ENCODE results near the gene TECPR2. TPM values are rescaled to one million over a fixed set of nuclear protein-coding genes. Genes with fewer than 3 reads are reported as not detected.
A peak's percentile ranks its signal among the peaks of the same experiment; 100 is the strongest.

TECPR2 gene
- total RNA-seq = 10 to 100 TPM in 1 of 2 experiments, 1 to 10 TPM in 1; 9.8 to 10.2 TPM

GRCh38 chr14:102362545-102363181 is at the start of gene TECPR2, which contains the start of gene CINP:
Gene TECPR2 (plus strand): TSS chr14:102362941. CDS start chr14:102376722, 13,781 bp downstream.
Gene CINP (minus strand): TSS chr14:102362890. CDS start chr14:102362851, 39 bp downstream.
- Mint-ChIP-seq H3K9me3 (no peaks in the 10 kb centered on the region), H3K4me1 (peaks cover 31% of the 10 kb centered on the region), H3K27me3 (no peaks in the 10 kb centered on the region), H3K4me3 (peak within 1 kb of the TSS; percentile 91), H3K36me3 (peaks cover 2% of the 10 kb centered on the region), H3K27ac (peak within 1 kb of the TSS; percentile 86)
- ATAC-seq (ENCODE audit: low read depth) (peak; percentile 92), DNase-seq (peak; percentile 95)
- POLR2A ChIA-PET = interaction anchor here (0.7 to 1.9 kb wide), 11 partner anchors 10 to 223 kb away, joined by 3 to 13 read pairs (median 3); partner anchors contain the start of genes ANKRD9, WDR20 and ZNF839

GRCh38 chr14:102314242-102315011 is 48.3 kb upstream of the TECPR2 start:
- no peaks in the 10 kb centered on the region for H3K36me3 Mint-ChIP-seq

GRCh38 chr14:102315121-102315520 is 47.6 kb upstream of the TECPR2 start:
- H3K27me3 Mint-ChIP-seq = no peaks in the 10 kb centered on the region
- H3K36me3 Mint-ChIP-seq = no peaks in the 10 kb centered on the region
- peaks cover 22% of the 10 kb centered on the region for H3K4me1 Mint-ChIP-seq
- no peak overlapping the region for H3K27ac Mint-ChIP-seq
- peak overlapping the region; percentile 95 for H3K4me3 Mint-ChIP-seq
- POLR2A ChIA-PET = interaction anchor here (2.3 kb wide), 1 partner anchor 10 kb away, joined by 10 read pairs; the partner anchor contains the start of gene MOK
- ATAC-seq (ENCODE audit: low read depth) (no peak), DNase-seq (no peak)
- no peaks in the 10 kb centered on the region for H3K9me3 Mint-ChIP-seq

More at GRCh38 chr14:102314242-102315011, 48.3 kb upstream of the TECPR2 start:
- Mint-ChIP-seq H3K27me3 (no peaks in the 10 kb centered on the region), H3K4me3 (peak overlapping the region; percentile 95), H3K4me1 (peaks cover 22% of the 10 kb centered on the region), H3K9me3 (no peaks in the 10 kb centered on the region), H3K27ac (peak overlapping the region; percentile 46)
- ATAC-seq (ENCODE audit: low read depth) (peak; percentile 61), DNase-seq (peak; percentile 86)
- POLR2A ChIA-PET = interaction anchor here (0.6 to 2.3 kb wide), 2 partner anchors 9 to 42 kb away, joined by 5 to 10 read pairs; partner anchors contain the start of gene MOK

DNA sequence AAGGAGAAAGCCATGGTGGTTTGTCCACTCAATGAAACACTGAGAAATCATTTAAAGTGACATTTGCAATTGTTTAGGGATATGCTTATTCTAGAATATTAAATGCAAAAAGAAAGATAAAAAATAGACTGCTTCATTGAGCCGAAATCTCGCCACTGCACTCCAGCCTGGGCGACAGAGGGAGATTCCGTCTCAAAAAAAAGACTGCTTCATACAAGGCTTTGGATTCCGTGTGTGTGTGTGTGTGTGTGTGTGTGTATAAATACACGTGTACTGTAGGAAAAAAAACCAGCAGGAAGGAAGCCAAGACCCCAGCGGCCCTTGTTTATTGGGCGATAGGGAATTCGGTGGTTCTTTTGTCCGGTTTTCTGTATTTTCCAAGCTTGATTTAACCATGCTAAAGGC is 46.4 kb upstream of the TECPR2 start:
- POLR2A ChIA-PET = interaction anchor here (0.6 to 1.5 kb wide), 7 partner anchors 11 to 1672 kb away, joined by 3 to 5 read pairs (median 4); partner anchors contain the start of genes ANKRD9, CINP, MOK and TECPR2
- H3K36me3 Mint-ChIP-seq = no peaks in the 10 kb centered on the region
- H3K4me3 Mint-ChIP-seq = peak overlapping the region; percentile 95
- no peak for ATAC-seq (ENCODE audit: low read depth)
- H3K27ac Mint-ChIP-seq = peak overlapping the region; percentile 90
- H3K4me1 Mint-ChIP-seq = peaks cover 26% of the 10 kb centered on the region
- no peak for DNase-seq
- no peaks in the 10 kb centered on the region for H3K9me3 Mint-ChIP-seq
- H3K27me3 Mint-ChIP-seq = no peaks in the 10 kb centered on the region

DNA sequence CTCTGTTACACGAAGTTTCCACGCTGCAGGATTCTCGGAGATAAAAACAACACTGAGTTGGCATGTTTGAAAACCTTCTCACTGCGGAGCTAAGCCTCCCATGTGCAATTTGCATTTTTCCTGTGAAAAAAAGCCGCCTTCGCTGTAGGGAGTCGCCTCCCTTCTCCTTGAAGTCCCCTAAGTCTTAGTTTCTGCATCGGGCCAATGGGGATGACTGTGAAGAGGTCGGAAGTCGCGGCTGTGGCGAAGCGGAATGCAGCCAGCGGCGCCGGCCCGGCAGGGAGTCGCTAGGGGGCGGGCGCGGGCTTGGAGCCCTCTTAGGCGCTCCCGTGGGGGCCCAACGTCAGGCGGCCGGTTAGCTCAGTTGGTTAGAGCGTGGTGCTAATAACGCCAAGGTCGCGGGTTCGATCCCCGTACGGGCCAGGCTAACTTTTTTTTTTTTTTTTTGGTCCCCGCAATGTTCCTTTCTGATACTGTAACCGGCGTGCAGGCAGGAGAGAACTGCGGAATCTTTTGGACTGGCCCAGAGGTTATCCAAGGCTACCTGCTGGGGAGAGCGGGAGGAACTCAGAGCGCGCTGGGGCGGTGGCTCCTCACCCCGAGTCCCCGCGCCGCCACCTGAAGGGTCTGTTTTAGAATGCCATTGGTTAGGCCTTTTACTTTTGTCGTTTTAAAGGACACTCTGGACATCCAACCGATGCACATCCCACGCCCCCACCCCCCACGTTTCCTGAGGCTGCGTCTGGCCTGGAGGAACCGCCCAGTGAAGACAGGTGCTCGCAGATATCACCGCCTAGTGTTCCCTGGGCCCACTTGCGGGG is 45.8 kb upstream of the TECPR2 start:
- Mint-ChIP-seq H3K27ac (peak overlapping the region; percentile 90), H3K4me3 (peak overlapping the region; percentile 95), H3K27me3 (no peaks in the 10 kb centered on the region), H3K4me1 (peaks cover 31% of the 10 kb centered on the region), H3K36me3 (no peaks in the 10 kb centered on the region), H3K9me3 (no peaks in the 10 kb centered on the region)
- DNase-seq = peak; percentile 99
- peak; percentile 67 for ATAC-seq (ENCODE audit: low read depth)
- POLR2A ChIA-PET = interaction anchor here (0.5 to 1.5 kb wide), 9 partner anchors 12 to 1672 kb away, joined by 3 to 5 read pairs (median 4); partner anchors contain the start of genes ANKRD9, CINP, MOK and TECPR2

- POLR2A ChIA-PET = interaction anchor here (0.5 to 1.5 kb wide), 7 partner anchors 45 to 267 kb away, joined by 3 to 5 read pairs (median 3); partner anchors contain the start of genes ANKRD9, CINP and TECPR2
- H3K27ac Mint-ChIP-seq = peak overlapping the region; percentile 90
- ATAC-seq (ENCODE audit: low read depth) (no peak), DNase-seq (no peak)
- no peaks in the 10 kb centered on the region for H3K36me3 Mint-ChIP-seq
- peaks cover 31% of the 10 kb centered on the region for H3K4me1 Mint-ChIP-seq
- H3K9me3 Mint-ChIP-seq = no peaks in the 10 kb centered on the region
- H3K27me3 Mint-ChIP-seq = no peaks in the 10 kb centered on the region
- peak overlapping the region; percentile 95 for H3K4me3 Mint-ChIP-seq
These were observed 45.0 kb upstream of the TECPR2 start for GRCh38 chr14:102317564-102318248.

- Mint-ChIP-seq H3K4me3 (peak overlapping the region; percentile 95), H3K36me3 (no peaks in the 10 kb centered on the region), H3K27me3 (no peaks in the 10 kb centered on the region), H3K4me1 (peaks cover 37% of the 10 kb centered on the region), H3K27ac (peak overlapping the region; percentile 91), H3K9me3 (no peaks in the 10 kb centered on the region)
- DNase-seq = peak; percentile 40
- no peak for ATAC-seq (ENCODE audit: low read depth)
- POLR2A ChIA-PET = interaction anchor here (0.7 to 2.7 kb wide), 4 partner anchors 13 to 587 kb away, joined by 3 to 13 read pairs (median 4); partner anchors contain the start of genes CINP and TECPR2
These were observed 43.9 kb upstream of the TECPR2 start for GRCh38 chr14:102318781-102319276.

GRCh38 chr14:102319351-102320032 is 43.2 kb upstream of the TECPR2 start, which contains the start of gene ZNF839:
Gene ZNF839 (plus strand): TSS chr14:102319746. CDS start chr14:102319766, 20 bp downstream.
- Mint-ChIP-seq H3K4me1 (peaks cover 35% of the 10 kb centered on the region), H3K9me3 (no peaks in the 10 kb centered on the region), H3K4me3 (peak within 1 kb of the TSS; percentile 95), H3K36me3 (no peaks in the 10 kb centered on the region), H3K27ac (peak within 1 kb of the TSS; percentile 91), H3K27me3 (no peaks in the 10 kb centered on the region)
- peak; percentile 98 for DNase-seq
- ATAC-seq (ENCODE audit: low read depth) = peak; percentile 71
- POLR2A ChIA-PET = interaction anchor here (0.6 to 2.7 kb wide), 7 partner anchors 43 to 588 kb away, joined by 3 to 13 read pairs (median 4); partner anchors contain the start of genes CINP and TECPR2

GRCh38 chr14:102320033-102320660 is 42.6 kb upstream of the TECPR2 start:
- ATAC-seq (ENCODE audit: low read depth) (peak; percentile 31), DNase-seq (no peak)
- Mint-ChIP-seq H3K27ac (peak overlapping the region; percentile 89), H3K4me3 (peak overlapping the region; percentile 92), H3K9me3 (no peaks in the 10 kb centered on the region), H3K27me3 (no peaks in the 10 kb centered on the region), H3K36me3 (no peaks in the 10 kb centered on the region), H3K4me1 (peaks cover 29% of the 10 kb centered on the region)
- POLR2A ChIA-PET = interaction anchor here (0.6 to 2.7 kb wide), 9 partner anchors 11 to 589 kb away, joined by 3 to 13 read pairs (median 4); partner anchors contain the start of genes CINP, MOK and TECPR2

GRCh38 chr14:102320671-102321455 is 41.9 kb upstream of the TECPR2 start:
- peak overlapping the region; percentile 92 for H3K4me3 Mint-ChIP-seq
- H3K4me1 Mint-ChIP-seq = peaks cover 29% of the 10 kb centered on the region
- no peaks in the 10 kb centered on the region for H3K9me3 Mint-ChIP-seq
- POLR2A ChIA-PET = interaction anchor here (0.6 to 2.7 kb wide), 8 partner anchors 9 to 197 kb away, joined by 3 to 13 read pairs (median 4); partner anchors contain the start of genes CINP, MOK and TECPR2
- H3K27ac Mint-ChIP-seq = peak overlapping the region; percentile 89
- no peak for DNase-seq
- no peaks in the 10 kb centered on the region for H3K36me3 Mint-ChIP-seq
- no peak for ATAC-seq (ENCODE audit: low read depth)
- no peaks in the 10 kb centered on the region for H3K27me3 Mint-ChIP-seq
